ENCODE results near the gene ANKRD6. TPM values are rescaled to one million over a fixed set of nuclear protein-coding genes. Genes with fewer than 3 reads are reported as not detected.
"Not testable (repeated sequence)": the region's sequence is repeated elsewhere in the genome, so short reads cannot be mapped to it uniquely, and the experiment has no call there.

ANKRD6 gene
- total RNA-seq, 1 experiment from 2014 or later: 20.5 TPM

DNA sequence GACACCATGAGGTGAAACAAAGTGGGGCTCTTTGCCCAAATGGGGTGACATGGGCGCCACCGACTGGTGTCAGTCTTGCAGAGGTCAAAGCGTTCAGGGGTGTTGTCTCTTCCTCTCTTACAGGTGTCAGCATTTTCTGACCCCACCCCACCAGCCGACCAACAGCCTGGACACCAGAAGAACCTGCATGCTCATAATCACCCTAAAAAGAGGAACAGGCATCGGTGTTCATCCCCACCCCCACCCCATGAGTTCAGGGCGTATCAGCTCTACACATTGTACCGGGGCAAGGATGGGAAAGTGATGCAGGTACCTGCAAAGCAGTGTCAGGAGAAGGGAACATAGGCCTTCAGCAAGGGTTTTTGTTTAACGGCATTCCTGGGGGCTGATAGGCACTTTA is 190.8 kb downstream of the ANKRD6 start:
- H3K4me3 Mint-ChIP-seq (ENCODE audit: unreplicated experiment): no peak overlapping the region
- H3K36me3 Mint-ChIP-seq (ENCODE audit: insufficient read depth, unreplicated experiment): peaks cover 7% of the 10 kb centered on the region
- no peaks in the 10 kb centered on the region for H3K27me3 ChIP-seq (replicated peaks; ENCODE audit: control insufficient read depth, insufficient read depth, low read length)
- H3K4me3 ChIP-seq (ENCODE audit: low read depth, low read length): no peak overlapping the region
- H3K4me1 Mint-ChIP-seq (ENCODE audit: low read depth, unreplicated experiment): no peaks in the 10 kb centered on the region
- H3K4me1 ChIP-seq: no peaks in the 10 kb centered on the region
- no peak for DNase-seq
- BruUV-seq (replicated peaks): no TSS peak
- intact Hi-C loops (cut with micrococcal nuclease; ENCODE audit: unreplicated experiment): no loop called here
- POLR2A ChIA-PET: no interaction called here
- CTCF ChIA-PET: no interaction called here
- H3K27me3 Mint-ChIP-seq (ENCODE audit: insufficient read depth, unreplicated experiment): no peaks in the 10 kb centered on the region
- no peaks in the 10 kb centered on the region for H3K9me3 ChIP-seq
- no peak overlapping the region for H3K27ac Mint-ChIP-seq (ENCODE audit: unreplicated experiment)
- H3K36me3 ChIP-seq (ENCODE audit: control insufficient read depth, insufficient read depth, low read length): no peaks in the 10 kb centered on the region
- H3K9me3 Mint-ChIP-seq (ENCODE audit: unreplicated experiment): no peaks in the 10 kb centered on the region
- TF ChIP-seq CTCF (IDR thresholded peaks at IDR 0.05; ENCODE audit: insufficient read depth in 1 of 2, low read depth in 1 of 2, low read length in 1 of 2, severe bottlenecking in 1 of 2, unreplicated experiment in 1 of 2): no peak

DNA sequence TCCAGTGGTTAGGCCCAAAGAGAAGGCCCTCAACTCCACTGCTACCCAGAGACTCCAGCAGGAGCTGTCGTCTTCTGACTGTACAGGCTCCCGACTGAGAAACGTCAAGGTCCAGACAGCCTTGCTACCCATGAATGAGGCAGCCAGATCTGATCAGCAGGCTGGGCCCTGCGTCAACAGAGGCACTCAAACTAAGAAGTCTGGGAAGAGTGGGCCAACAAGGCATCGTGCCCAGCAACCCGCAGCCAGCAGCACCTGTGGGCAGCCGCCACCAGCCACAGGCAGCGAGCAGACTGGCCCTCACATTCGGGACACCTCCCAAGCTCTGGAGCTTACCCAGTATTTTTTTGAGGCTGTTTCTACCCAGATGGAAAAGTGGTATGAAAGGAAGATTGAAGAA is 197.5 kb downstream of the ANKRD6 start:
- no TSS peak for BruUV-seq (replicated peaks)
- Mint-ChIP-seq H3K4me1 (ENCODE audit: low read depth, unreplicated experiment) (no peaks in the 10 kb centered on the region), H3K36me3 (ENCODE audit: insufficient read depth, unreplicated experiment) (peaks cover 13% of the 10 kb centered on the region), H3K27me3 (ENCODE audit: insufficient read depth, unreplicated experiment) (no peaks in the 10 kb centered on the region), H3K4me3 (ENCODE audit: unreplicated experiment) (no peak overlapping the region), H3K9me3 (ENCODE audit: unreplicated experiment) (no peaks in the 10 kb centered on the region), H3K27ac (ENCODE audit: unreplicated experiment) (no peak overlapping the region)
- no peak for DNase-seq
- TF ChIP-seq CTCF (IDR thresholded peaks at IDR 0.05; ENCODE audit: insufficient read depth in 1 of 2, low read depth in 1 of 2, low read length in 1 of 2, severe bottlenecking in 1 of 2, unreplicated experiment in 1 of 2): no peak
- H3K27me3 ChIP-seq (replicated peaks; ENCODE audit: control insufficient read depth, insufficient read depth, low read length): no peaks in the 10 kb centered on the region
- POLR2A ChIA-PET: no interaction called here
- H3K9me3 ChIP-seq: no peaks in the 10 kb centered on the region
- H3K4me1 ChIP-seq: no peaks in the 10 kb centered on the region
- no peaks in the 10 kb centered on the region for H3K36me3 ChIP-seq (ENCODE audit: control insufficient read depth, insufficient read depth, low read length)
- intact Hi-C loops (cut with micrococcal nuclease; ENCODE audit: unreplicated experiment): no loop called here
- H3K4me3 ChIP-seq (ENCODE audit: low read depth, low read length): no peak overlapping the region
- CTCF ChIA-PET: no interaction called here

GRCh38 chr6:89636412-89636811 is 203.5 kb downstream of the ANKRD6 start:
- H3K27me3 ChIP-seq (replicated peaks; ENCODE audit: control insufficient read depth, insufficient read depth, low read length); H3K27ac Mint-ChIP-seq (ENCODE audit: unreplicated experiment); H3K9me3 Mint-ChIP-seq (ENCODE audit: unreplicated experiment); DNase-seq; H3K4me1 ChIP-seq; H3K27me3 Mint-ChIP-seq (ENCODE audit: insufficient read depth, unreplicated experiment); H3K9me3 ChIP-seq; CTCF ChIA-PET; H3K4me1 Mint-ChIP-seq (ENCODE audit: low read depth, unreplicated experiment); H3K4me3 ChIP-seq (ENCODE audit: low read depth, low read length); H3K36me3 ChIP-seq (ENCODE audit: control insufficient read depth, insufficient read depth, low read length); H3K4me3 Mint-ChIP-seq (ENCODE audit: unreplicated experiment); intact Hi-C loops (cut with micrococcal nuclease; ENCODE audit: unreplicated experiment); BruUV-seq (replicated peaks): not testable (repeated sequence)
- H3K36me3 Mint-ChIP-seq (ENCODE audit: insufficient read depth, unreplicated experiment): peaks cover 45% of the 10 kb centered on the region
- POLR2A ChIA-PET: interaction anchor here (0.6 kb wide), 1 partner anchor 193 kb away, joined by 3 read pairs; no protein-coding TSS in a partner anchor

- Mint-ChIP-seq H3K4me1 (ENCODE audit: low read depth, unreplicated experiment) (peaks cover 7% of the 10 kb centered on the region), H3K36me3 (ENCODE audit: insufficient read depth, unreplicated experiment) (peaks cover 48% of the 10 kb centered on the region), H3K4me3 (ENCODE audit: unreplicated experiment) (peak overlapping the region; percentile 82), H3K9me3 (ENCODE audit: unreplicated experiment) (no peaks in the 10 kb centered on the region), H3K27ac (ENCODE audit: unreplicated experiment) (peak overlapping the region; percentile 91), H3K27me3 (ENCODE audit: insufficient read depth, unreplicated experiment) (no peaks in the 10 kb centered on the region)
- no TSS peak for BruUV-seq (replicated peaks)
- H3K27me3 ChIP-seq (replicated peaks; ENCODE audit: control insufficient read depth, insufficient read depth, low read length): no peaks in the 10 kb centered on the region
- no peaks in the 10 kb centered on the region for H3K9me3 ChIP-seq
- no peak for TF ChIP-seq CTCF (IDR thresholded peaks at IDR 0.05; ENCODE audit: insufficient read depth in 1 of 2, low read depth in 1 of 2, low read length in 1 of 2, severe bottlenecking in 1 of 2, unreplicated experiment in 1 of 2)
- intact Hi-C loops (cut with micrococcal nuclease; ENCODE audit: unreplicated experiment): no loop called here
- no peak for DNase-seq
- CTCF ChIA-PET: interaction anchor here (0.7 to 1.2 kb wide), 2 partner anchors 12 to 266 kb away, joined by 3 read pairs; no protein-coding TSS in a partner anchor
- POLR2A ChIA-PET: no interaction called here
- H3K4me3 ChIP-seq (ENCODE audit: low read depth, low read length): peak overlapping the region; percentile 77
- H3K4me1 ChIP-seq: 0 out of 2 replicates have a peak, but pooled peaks cover 3% of the 10 kb centered on the region
- H3K36me3 ChIP-seq (ENCODE audit: control insufficient read depth, insufficient read depth, low read length): no peaks in the 10 kb centered on the region; the same call in 1 of the 2 replicates
Observed at GRCh38 chr6:89637960-89638319, 205.0 kb downstream of the ANKRD6 start.

All from Caco-2 (cell line).